Calu3 (cell line): Measurements from ENCODE around the gene CDH13. TPM values are rescaled to one million over a fixed set of nuclear protein-coding genes. Genes with fewer than 3 reads are reported as not detected.

Source experiments
- BruUV-seq: library from RNA; stranded (reverse); fragments of 400-500 nt; replicated peaks from 2 replicates; lab custom pipeline; 2021; lab: Mats Ljungman, UMichigan
- CTCF ChIA-PET: fragments of 300-600 bp; sonication (Branson Sonifier 250); formaldehyde crosslinking; loops from one replicate; lab custom pipeline; 2022; ENCODE audit warnings: antibody characterized with exemption; lab: Charles Lee
- DNase-seq: peaks from one replicate; pipeline ENCODE4 v3.0.0; 2022
- H3K27ac Mint-ChIP-seq: one replicate; pipeline ENCODE4 v1.8.0; 2022; ENCODE audit warnings: mixed read lengths; ENCODE audit not compliant: unreplicated experiment
- H3K27me3 Mint-ChIP-seq: one replicate; pipeline ENCODE4 v1.8.0; 2022; ENCODE audit warnings: mixed read lengths; ENCODE audit not compliant: unreplicated experiment
- H3K36me3 Mint-ChIP-seq: one replicate; pipeline ENCODE4 v1.8.0; 2022; ENCODE audit warnings: mild to moderate bottlenecking, moderate library complexity, mixed read lengths; ENCODE audit not compliant: insufficient read depth, unreplicated experiment
- H3K4me1 Mint-ChIP-seq: one replicate; pipeline ENCODE4 v1.8.0; 2022; ENCODE audit warnings: mild to moderate bottlenecking, low read depth, mixed read lengths; ENCODE audit not compliant: unreplicated experiment
- H3K4me3 Mint-ChIP-seq: one replicate; pipeline ENCODE4 v1.8.0; 2022; ENCODE audit warnings: mild to moderate bottlenecking, low read depth, moderate library complexity, mixed read lengths; ENCODE audit not compliant: unreplicated experiment
- H3K9me3 Mint-ChIP-seq: one replicate; pipeline ENCODE4 v1.8.0; 2022; ENCODE audit warnings: low read depth, mixed read lengths; ENCODE audit not compliant: unreplicated experiment
- intact Hi-C: fragments of 100-400 bp; cut with micrococcal nuclease; formaldehyde crosslinking; loops from one replicate; pipeline ENCODE4 v1.10.0; 2022; ENCODE audit not compliant: unreplicated experiment
- total RNA-seq: library from RNA; stranded (reverse); gene quantifications from 2 replicates; pipeline ENCODE4 v1.2.3, GENCODE V29; 2022
- TF ChIP-seq, protein P1 (sequence below): fragments of 200-600 bp; IDR thresholded peaks from one replicate; pipeline ENCODE4 v1.8.0; 2022; ENCODE audit warnings: antibody characterized with exemption; ENCODE audit not compliant: unreplicated experiment

The CDH13 gene
- total RNA-seq, 1 experiment from 2014 or later: not detected

DNA sequence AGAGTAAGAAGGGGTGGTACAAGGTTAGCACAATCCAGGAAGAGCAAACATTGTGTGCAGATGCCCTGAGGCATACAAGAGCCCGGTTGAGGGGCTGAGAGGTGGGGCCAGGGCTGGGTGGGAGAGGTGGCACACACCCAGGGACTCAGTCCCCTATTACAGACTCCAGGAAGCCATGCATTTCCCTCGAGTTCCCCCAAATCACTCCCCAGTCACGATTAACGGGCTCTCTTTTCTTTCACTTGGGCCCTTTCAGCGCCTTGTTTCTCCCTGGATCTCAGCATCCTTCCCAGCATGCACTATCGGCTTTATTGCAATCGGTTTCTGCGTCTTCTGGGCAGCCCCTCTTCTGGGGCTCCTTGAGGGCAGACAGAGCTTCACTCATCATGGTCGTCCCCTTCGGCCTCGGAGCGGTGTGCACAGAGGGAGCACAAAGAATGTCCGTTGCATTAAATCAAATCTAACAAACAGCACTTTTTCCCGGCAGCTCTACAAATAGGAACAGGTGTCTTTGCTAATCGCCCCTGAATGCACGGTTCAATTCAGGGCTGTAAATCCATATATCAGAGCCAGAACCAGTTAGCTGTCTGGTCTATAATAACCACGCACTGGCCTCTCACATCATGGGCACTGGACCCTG lies 996.4 kb downstream of the CDH13 start:
- H3K27me3 Mint-ChIP-seq: peaks cover 31% of the 10 kb centered on the region
- no peaks in the 10 kb centered on the region for H3K4me1 Mint-ChIP-seq
- no TSS peak for BruUV-seq
- TF ChIP-seq, protein P1, sequence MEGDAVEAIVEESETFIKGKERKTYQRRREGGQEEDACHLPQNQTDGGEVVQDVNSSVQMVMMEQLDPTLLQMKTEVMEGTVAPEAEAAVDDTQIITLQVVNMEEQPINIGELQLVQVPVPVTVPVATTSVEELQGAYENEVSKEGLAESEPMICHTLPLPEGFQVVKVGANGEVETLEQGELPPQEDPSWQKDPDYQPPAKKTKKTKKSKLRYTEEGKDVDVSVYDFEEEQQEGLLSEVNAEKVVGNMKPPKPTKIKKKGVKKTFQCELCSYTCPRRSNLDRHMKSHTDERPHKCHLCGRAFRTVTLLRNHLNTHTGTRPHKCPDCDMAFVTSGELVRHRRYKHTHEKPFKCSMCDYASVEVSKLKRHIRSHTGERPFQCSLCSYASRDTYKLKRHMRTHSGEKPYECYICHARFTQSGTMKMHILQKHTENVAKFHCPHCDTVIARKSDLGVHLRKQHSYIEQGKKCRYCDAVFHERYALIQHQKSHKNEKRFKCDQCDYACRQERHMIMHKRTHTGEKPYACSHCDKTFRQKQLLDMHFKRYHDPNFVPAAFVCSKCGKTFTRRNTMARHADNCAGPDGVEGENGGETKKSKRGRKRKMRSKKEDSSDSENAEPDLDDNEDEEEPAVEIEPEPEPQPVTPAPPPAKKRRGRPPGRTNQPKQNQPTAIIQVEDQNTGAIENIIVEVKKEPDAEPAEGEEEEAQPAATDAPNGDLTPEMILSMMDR: no peak
- no peak for DNase-seq
- H3K36me3 Mint-ChIP-seq: no peaks in the 10 kb centered on the region
- H3K9me3 Mint-ChIP-seq: no peaks in the 10 kb centered on the region
- intact Hi-C loops: no loop called here
- H3K27ac Mint-ChIP-seq: no peak overlapping the region
- CTCF ChIA-PET: no interaction called here
- H3K4me3 Mint-ChIP-seq: no peak overlapping the region

DNA sequence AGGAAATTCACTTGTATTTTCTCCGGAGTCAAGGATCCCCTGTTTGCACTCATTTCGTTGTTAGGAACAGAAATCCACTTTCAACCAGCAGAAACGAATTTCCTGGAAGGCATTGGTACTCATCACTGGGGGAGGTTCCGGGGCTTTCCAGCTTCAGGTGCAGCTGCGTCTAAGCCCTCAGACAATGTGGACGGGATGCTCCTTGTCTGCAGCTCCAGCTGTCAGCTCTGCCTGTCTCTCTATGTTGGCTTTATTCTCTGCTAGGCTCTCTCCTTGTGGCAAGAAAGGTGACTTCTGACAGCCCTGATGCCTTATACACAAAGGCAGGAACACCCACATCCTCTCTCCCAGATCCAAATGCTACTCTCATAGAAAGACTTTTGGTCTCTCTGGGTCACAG lies 997.1 kb downstream of the CDH13 start:
- CTCF ChIA-PET: no interaction called here
- Mint-ChIP-seq H3K4me1 (no peaks in the 10 kb centered on the region), H3K4me3 (no peak overlapping the region), H3K9me3 (no peaks in the 10 kb centered on the region), H3K36me3 (no peaks in the 10 kb centered on the region), H3K27ac (no peak overlapping the region), H3K27me3 (peaks cover 32% of the 10 kb centered on the region)
- TF ChIP-seq, protein P1: no peak
- intact Hi-C loops: no loop called here
- BruUV-seq: no TSS peak
- DNase-seq: no peak

DNA sequence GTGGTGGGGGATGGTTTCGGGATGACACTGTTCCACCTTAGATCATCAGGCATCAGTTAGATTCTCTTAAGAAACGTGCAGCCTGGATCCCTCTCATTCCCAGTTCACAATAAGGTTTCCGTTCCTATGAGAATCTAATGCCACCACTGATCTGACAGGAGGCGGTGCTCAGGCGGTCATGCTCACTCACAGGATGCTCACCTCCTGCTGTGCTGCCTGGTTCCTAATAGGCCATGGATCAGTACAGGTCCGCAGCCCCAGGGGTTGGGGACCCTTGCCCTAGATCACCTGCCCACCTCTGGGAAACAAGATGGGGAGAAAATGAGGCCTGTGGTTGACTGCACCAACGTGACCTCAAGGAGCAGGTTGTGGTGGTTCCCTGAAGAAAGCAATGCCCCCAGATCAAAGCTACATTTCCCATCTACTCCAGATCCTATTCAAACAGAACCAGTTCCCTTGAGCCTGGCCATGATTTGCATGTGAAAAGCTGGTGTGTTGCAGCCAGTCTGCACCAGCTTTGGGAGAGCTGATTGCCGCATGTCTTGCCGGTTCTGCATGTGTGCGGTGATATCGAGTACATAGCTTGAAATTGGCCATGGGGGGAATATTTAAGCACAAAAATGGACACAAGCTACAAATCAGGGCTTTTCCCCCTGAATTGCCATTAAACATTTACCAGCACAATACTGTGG lies 997.8 kb downstream of the CDH13 start:
- Mint-ChIP-seq H3K4me3 (no peak overlapping the region), H3K27me3 (peaks cover 38% of the 10 kb centered on the region), H3K36me3 (no peaks in the 10 kb centered on the region), H3K4me1 (no peaks in the 10 kb centered on the region), H3K9me3 (no peaks in the 10 kb centered on the region), H3K27ac (no peak overlapping the region)
- DNase-seq: no peak
- TF ChIP-seq, protein P1: no peak
- intact Hi-C loops: no loop called here
- CTCF ChIA-PET: no interaction called here
- BruUV-seq: no TSS peak

DNA sequence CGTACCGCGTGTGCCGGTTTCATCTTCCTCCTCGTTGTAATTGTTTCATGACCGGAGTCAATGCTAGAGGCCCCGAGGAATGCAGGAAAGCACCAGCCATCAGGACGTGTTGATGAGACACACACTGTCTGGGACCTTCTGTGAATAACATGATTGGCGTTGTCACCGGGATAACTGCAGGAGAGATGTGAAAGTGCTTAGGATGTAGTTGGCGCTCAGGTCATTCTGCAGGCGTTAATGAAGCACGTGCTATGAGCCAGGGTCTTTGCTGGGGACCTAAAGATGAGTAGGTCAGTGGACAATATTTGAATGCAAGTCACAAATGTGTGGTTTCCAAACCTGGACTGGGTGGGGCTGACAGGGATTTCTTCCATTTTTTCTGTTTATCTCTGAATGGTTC lies 999.4 kb downstream of the CDH13 start:
- H3K27ac Mint-ChIP-seq: no peak overlapping the region
- TF ChIP-seq, protein P1: no peak
- no peak for DNase-seq
- no TSS peak for BruUV-seq
- H3K36me3 Mint-ChIP-seq: no peaks in the 10 kb centered on the region
- H3K9me3 Mint-ChIP-seq: no peaks in the 10 kb centered on the region
- H3K4me3 Mint-ChIP-seq: no peak overlapping the region
- CTCF ChIA-PET: no interaction called here
- peaks cover 45% of the 10 kb centered on the region for H3K27me3 Mint-ChIP-seq
- intact Hi-C loops: no loop called here
- H3K4me1 Mint-ChIP-seq: no peaks in the 10 kb centered on the region
